SU-DHL-6 (cell line): Measurements from ENCODE around the gene PCSK1.

Experiments used
- CTCF ChIP-seq: fragments of 200-600 bp; sonication (generic); IDR thresholded peaks from one replicate; pipeline ENCODE4 v1.5.1; 2017; ENCODE audit warnings: antibody characterized with exemption, mild to moderate bottlenecking, low read length, moderate library complexity; ENCODE audit not compliant: insufficient read depth, poor library complexity, severe bottlenecking
- EZH2phosphoT487 ChIP-seq: fragments of 200-600 bp; sonication (generic), shearing (Covaris generic); conservative IDR thresholded peaks from 2 replicates; pipeline ENCODE4 v1.6.1; 2018; ENCODE audit warnings: mild to moderate bottlenecking, antibody characterized with exemption, low read length, moderate library complexity, mixed read lengths

- TF ChIP-seq CTCF (no peak), EZH2phosphoT487 (no peak)
Observed at GRCh38 chr5:96391921-96392320, 41.1 kb downstream of the PCSK1 start.
